Activated CD4-positive, alpha-beta T cell treated with anti-CD3 and anti-CD28 coated beads, Interleukin-2, amount 10 ng/mL, durations not matched to agents 24 days and 14 days (primary cell): ENCODE data around the gene P3H2. TPM values are rescaled to one million over a fixed set of nuclear protein-coding genes. Genes with fewer than 3 reads are reported as not detected.

ENCODE experiments used
- DNase-seq: peaks from one replicate; pipeline ENCODE4 v3.0.0; 2022
- H3K27ac Mint-ChIP-seq: one replicate; pipeline ENCODE4 v1.8.0; 2022; ENCODE audit warnings: mild to moderate bottlenecking, mixed read lengths
- H3K27me3 Mint-ChIP-seq: one replicate; pipeline ENCODE4 v1.8.0; 2022; ENCODE audit warnings: mixed read lengths
- H3K36me3 Mint-ChIP-seq: one replicate; pipeline ENCODE4 v1.8.0; 2022; ENCODE audit warnings: low read depth, mild to moderate bottlenecking, mixed read lengths
- H3K4me1 Mint-ChIP-seq: one replicate; pipeline ENCODE4 v1.8.0; 2021; ENCODE audit warnings: mixed read lengths
- H3K4me3 Mint-ChIP-seq: one replicate; pipeline ENCODE4 v1.8.0; 2022; ENCODE audit warnings: mild to moderate bottlenecking, moderate library complexity, mixed read lengths
- H3K9me3 Mint-ChIP-seq: one replicate; pipeline ENCODE4 v1.8.0; 2021; ENCODE audit warnings: mixed read lengths
- intact Hi-C: fragments of 100-400 bp; cut with micrococcal nuclease; formaldehyde crosslinking; loops from one replicate; pipeline ENCODE4 v1.15.1; 2023
- total RNA-seq: library from RNA; stranded (reverse); gene quantifications from 2 replicates; pipeline ENCODE4 v1.2.3, GENCODE V29; 2022

The P3H2 gene
- total RNA-seq, 1 donor from 2014 or later = not detected

GRCh38 chr3:190118438-190118837 lies 2.3 kb downstream of the P3H2 start:
- H3K4me1 Mint-ChIP-seq = peaks cover 3% of the 10 kb centered on the region
- H3K27ac Mint-ChIP-seq = no peak overlapping the region
- peaks cover 57% of the 10 kb centered on the region for H3K27me3 Mint-ChIP-seq
- DNase-seq = no peak
- intact Hi-C loops = no loop called here
- no peaks in the 10 kb centered on the region for H3K36me3 Mint-ChIP-seq
- H3K9me3 Mint-ChIP-seq = no peaks in the 10 kb centered on the region
- H3K4me3 Mint-ChIP-seq = no peak overlapping the region

GRCh38 chr3:190117981-190118380 lies 2.7 kb downstream of the P3H2 start:
- Mint-ChIP-seq H3K4me3 (no peak overlapping the region), H3K27me3 (peaks cover 54% of the 10 kb centered on the region), H3K36me3 (no peaks in the 10 kb centered on the region), H3K9me3 (no peaks in the 10 kb centered on the region), H3K4me1 (peaks cover 3% of the 10 kb centered on the region), H3K27ac (no peak overlapping the region)
- DNase-seq = no peak
- intact Hi-C loops = no loop called here

- Mint-ChIP-seq H3K36me3 (no peaks in the 10 kb centered on the region), H3K27ac (no peak overlapping the region), H3K4me3 (no peak overlapping the region), H3K9me3 (no peaks in the 10 kb centered on the region), H3K27me3 (peaks cover 50% of the 10 kb centered on the region), H3K4me1 (peaks cover 3% of the 10 kb centered on the region)
- intact Hi-C loops = no loop called here
- DNase-seq = no peak
Measured at GRCh38 chr3:190116551-190117067, 4.1 kb downstream of the P3H2 start.

- intact Hi-C loops = no loop called here
- no peaks in the 10 kb centered on the region for H3K9me3 Mint-ChIP-seq
- H3K27ac Mint-ChIP-seq = no peak overlapping the region
- H3K36me3 Mint-ChIP-seq = no peaks in the 10 kb centered on the region
- H3K4me3 Mint-ChIP-seq = no peak overlapping the region
- peaks cover 26% of the 10 kb centered on the region for H3K27me3 Mint-ChIP-seq
- H3K4me1 Mint-ChIP-seq = no peaks in the 10 kb centered on the region
- no peak for DNase-seq
Measured at GRCh38 chr3:190110826-190111225, 9.9 kb downstream of the P3H2 start.

- no peaks in the 10 kb centered on the region for H3K4me1 Mint-ChIP-seq
- no peaks in the 10 kb centered on the region for H3K36me3 Mint-ChIP-seq
- H3K4me3 Mint-ChIP-seq = no peak overlapping the region
- no peaks in the 10 kb centered on the region for H3K9me3 Mint-ChIP-seq
- DNase-seq = no peak
- H3K27me3 Mint-ChIP-seq = peaks cover 24% of the 10 kb centered on the region
- intact Hi-C loops = no loop called here
- H3K27ac Mint-ChIP-seq = no peak overlapping the region
Measured at GRCh38 chr3:190109441-190109840, 11.3 kb downstream of the P3H2 start.

GRCh38 chr3:190108804-190109203 lies 11.9 kb downstream of the P3H2 start:
- no peaks in the 10 kb centered on the region for H3K4me1 Mint-ChIP-seq
- H3K9me3 Mint-ChIP-seq = no peaks in the 10 kb centered on the region
- no peak for DNase-seq
- no peaks in the 10 kb centered on the region for H3K36me3 Mint-ChIP-seq
- intact Hi-C loops = no loop called here
- H3K27ac Mint-ChIP-seq = no peak overlapping the region
- H3K27me3 Mint-ChIP-seq = peaks cover 23% of the 10 kb centered on the region
- H3K4me3 Mint-ChIP-seq = no peak overlapping the region

GRCh38 chr3:190105876-190106275 lies 14.8 kb downstream of the P3H2 start:
- intact Hi-C loops = no loop called here
- no peak overlapping the region for H3K4me3 Mint-ChIP-seq
- peaks cover 21% of the 10 kb centered on the region for H3K27me3 Mint-ChIP-seq
- no peaks in the 10 kb centered on the region for H3K9me3 Mint-ChIP-seq
- H3K4me1 Mint-ChIP-seq = peaks cover 3% of the 10 kb centered on the region
- H3K36me3 Mint-ChIP-seq = no peaks in the 10 kb centered on the region
- DNase-seq = no peak
- no peak overlapping the region for H3K27ac Mint-ChIP-seq

DNA sequence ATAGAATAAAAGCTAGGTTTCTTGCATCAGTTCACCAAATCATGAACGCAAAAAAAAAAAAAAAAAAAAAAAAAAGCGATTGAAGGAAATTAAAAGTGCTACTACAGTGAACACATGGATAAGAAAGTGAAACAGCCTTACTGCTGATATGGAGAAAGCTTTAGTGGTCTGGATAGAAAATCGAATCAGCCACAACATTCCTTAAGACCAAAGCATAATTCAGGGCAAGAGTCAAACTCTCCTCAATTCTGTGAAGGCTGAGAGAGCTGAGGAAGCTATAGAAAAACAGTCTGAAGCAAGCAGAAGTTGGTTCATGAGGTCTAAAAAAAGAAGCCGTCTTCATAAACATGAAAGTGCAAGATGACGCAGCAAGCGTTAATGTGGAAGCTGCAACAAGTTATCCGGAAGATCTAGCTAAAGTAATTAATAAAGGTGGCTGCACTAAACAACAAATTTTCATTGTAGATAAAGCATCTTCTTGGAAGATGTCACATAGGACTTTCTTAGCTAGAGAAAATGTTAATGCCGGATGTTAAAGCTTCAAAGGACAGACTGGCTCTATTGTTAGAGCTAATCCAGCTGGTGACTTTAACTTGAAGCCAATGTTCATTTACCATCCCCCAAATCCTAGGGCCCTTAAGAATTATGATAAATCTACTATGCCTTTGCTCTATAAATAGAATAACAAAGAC lies 19.2 kb downstream of the P3H2 start:
- intact Hi-C loops = no loop called here
- H3K36me3 Mint-ChIP-seq = no peaks in the 10 kb centered on the region
- H3K27me3 Mint-ChIP-seq = peaks cover 12% of the 10 kb centered on the region
- DNase-seq = no peak
- H3K4me3 Mint-ChIP-seq = peak overlapping the region; percentile 53
- no peak overlapping the region for H3K27ac Mint-ChIP-seq
- peaks cover 3% of the 10 kb centered on the region for H3K4me1 Mint-ChIP-seq
- H3K9me3 Mint-ChIP-seq = no peaks in the 10 kb centered on the region

DNA sequence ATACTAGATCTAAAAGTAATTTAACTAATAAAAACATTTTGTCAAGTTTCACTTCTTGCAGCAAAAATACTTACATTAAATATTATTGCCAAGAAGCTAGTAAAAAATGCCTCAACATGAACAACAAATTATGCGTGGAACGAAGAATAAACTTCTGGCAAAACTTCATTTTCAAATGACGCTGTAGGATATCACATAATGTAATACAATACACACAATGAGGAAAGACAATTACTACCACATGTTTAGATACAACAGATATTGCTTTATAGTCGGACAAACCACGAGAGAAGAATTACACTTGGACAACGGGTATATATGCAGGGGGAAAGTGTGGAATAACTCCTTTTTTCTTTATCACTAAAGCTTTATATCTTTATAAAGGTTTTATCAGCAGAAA lies 21.6 kb downstream of the P3H2 start:
- H3K27me3 Mint-ChIP-seq = peaks cover 5% of the 10 kb centered on the region
- intact Hi-C loops = no loop called here
- H3K9me3 Mint-ChIP-seq = no peaks in the 10 kb centered on the region

DNA sequence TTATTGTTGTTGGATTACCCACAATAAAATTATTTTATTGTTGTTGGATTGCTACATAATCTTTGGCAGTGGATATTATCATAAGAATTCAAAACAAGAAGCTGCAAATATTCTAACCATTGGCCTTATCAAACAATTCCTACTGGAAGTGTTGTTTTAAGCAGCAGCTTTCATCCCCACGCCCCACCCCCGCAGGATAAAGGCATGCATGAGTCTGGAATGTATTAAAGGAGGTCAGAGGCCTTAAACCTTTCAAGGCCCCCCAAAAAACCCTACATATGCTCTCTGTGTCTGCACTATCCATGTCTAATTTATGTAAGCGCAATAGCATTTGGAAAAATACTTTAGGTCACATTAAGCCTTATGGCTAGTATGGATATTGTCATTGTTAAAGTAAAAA lies 23.1 kb downstream of the P3H2 start:
- Mint-ChIP-seq H3K4me1 (peaks cover 3% of the 10 kb centered on the region), H3K4me3 (no peak overlapping the region), H3K36me3 (no peaks in the 10 kb centered on the region), H3K27ac (no peak overlapping the region), H3K9me3 (no peaks in the 10 kb centered on the region), H3K27me3 (peaks cover 8% of the 10 kb centered on the region)
- intact Hi-C loops = no loop called here
- DNase-seq = no peak

More for the DNA sequence above, 21.6 kb downstream of the P3H2 start:
- no peak overlapping the region for H3K27ac Mint-ChIP-seq
- DNase-seq = no peak
- no peaks in the 10 kb centered on the region for H3K36me3 Mint-ChIP-seq
- peaks cover 3% of the 10 kb centered on the region for H3K4me1 Mint-ChIP-seq
- no peak overlapping the region for H3K4me3 Mint-ChIP-seq

GRCh38 chr3:190097025-190097424 lies 23.7 kb downstream of the P3H2 start:
- Mint-ChIP-seq H3K36me3 (no peaks in the 10 kb centered on the region), H3K9me3 (no peaks in the 10 kb centered on the region), H3K4me1 (peaks cover 3% of the 10 kb centered on the region), H3K27me3 (peaks cover 5% of the 10 kb centered on the region), H3K27ac (no peak overlapping the region), H3K4me3 (no peak overlapping the region)
- intact Hi-C loops = no loop called here
- no peak for DNase-seq

DNA sequence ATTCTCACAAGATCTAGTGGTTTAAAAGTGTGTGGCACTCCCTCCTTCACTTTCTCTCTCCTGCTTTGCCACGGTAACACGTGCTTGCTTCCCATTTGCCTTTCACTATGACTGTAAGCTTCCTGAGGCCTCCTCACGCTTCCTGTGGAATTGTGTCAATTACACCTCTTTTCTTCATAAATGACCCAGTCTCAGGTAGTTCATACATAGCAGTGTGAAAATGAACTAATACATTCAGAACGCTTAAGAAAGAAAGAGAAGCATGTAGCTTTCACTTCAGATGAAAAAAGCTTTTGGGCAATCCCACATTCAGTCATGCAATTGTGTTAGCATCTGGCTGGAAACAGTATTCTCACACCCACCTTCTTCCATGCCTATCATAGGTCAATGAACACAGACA lies 24.4 kb downstream of the P3H2 start:
- H3K4me3 Mint-ChIP-seq = no peak overlapping the region
- H3K9me3 Mint-ChIP-seq = no peaks in the 10 kb centered on the region
- no peak overlapping the region for H3K27ac Mint-ChIP-seq
- DNase-seq = no peak
- peaks cover 1% of the 10 kb centered on the region for H3K4me1 Mint-ChIP-seq
- H3K36me3 Mint-ChIP-seq = no peaks in the 10 kb centered on the region
- intact Hi-C loops = no loop called here
- peaks cover 5% of the 10 kb centered on the region for H3K27me3 Mint-ChIP-seq

GRCh38 chr3:190094160-190094718 lies 26.5 kb downstream of the P3H2 start:
- Mint-ChIP-seq H3K4me1 (no peaks in the 10 kb centered on the region), H3K9me3 (no peaks in the 10 kb centered on the region), H3K4me3 (no peak overlapping the region), H3K27me3 (peaks cover 5% of the 10 kb centered on the region), H3K36me3 (no peaks in the 10 kb centered on the region), H3K27ac (no peak overlapping the region)
- intact Hi-C loops = no loop called here
- no peak for DNase-seq

GRCh38 chr3:190092250-190092649 lies 28.4 kb downstream of the P3H2 start:
- no peaks in the 10 kb centered on the region for H3K9me3 Mint-ChIP-seq
- no peak for DNase-seq
- H3K36me3 Mint-ChIP-seq = no peaks in the 10 kb centered on the region
- H3K4me1 Mint-ChIP-seq = no peaks in the 10 kb centered on the region
- H3K27ac Mint-ChIP-seq = no peak overlapping the region
- intact Hi-C loops = no loop called here
- H3K27me3 Mint-ChIP-seq = peaks cover 7% of the 10 kb centered on the region
- H3K4me3 Mint-ChIP-seq = no peak overlapping the region

GRCh38 chr3:190089711-190090110 lies 31.0 kb downstream of the P3H2 start:
- H3K27me3 Mint-ChIP-seq = peaks cover 7% of the 10 kb centered on the region
- H3K4me3 Mint-ChIP-seq = no peak overlapping the region
- no peak for DNase-seq
- no peaks in the 10 kb centered on the region for H3K36me3 Mint-ChIP-seq
- no peaks in the 10 kb centered on the region for H3K9me3 Mint-ChIP-seq
- H3K27ac Mint-ChIP-seq = no peak overlapping the region
- intact Hi-C loops = no loop called here
- no peaks in the 10 kb centered on the region for H3K4me1 Mint-ChIP-seq
